Activated T-cell treated with anti-CD3 and anti-CD28 coated beads for 1 hour (primary cell): ENCODE data around the gene MACF1.
"Not testable (repeated sequence)": the region's sequence is repeated elsewhere in the genome, so short reads cannot be mapped to it uniquely, and the experiment has no call there.

ENCODE experiments used
- DNase-seq: peaks from one replicate; pipeline ENCODE4 v3.0.0-alpha.2; 2020; ENCODE audit warnings: low read depth

Gene MACF1

DNA sequence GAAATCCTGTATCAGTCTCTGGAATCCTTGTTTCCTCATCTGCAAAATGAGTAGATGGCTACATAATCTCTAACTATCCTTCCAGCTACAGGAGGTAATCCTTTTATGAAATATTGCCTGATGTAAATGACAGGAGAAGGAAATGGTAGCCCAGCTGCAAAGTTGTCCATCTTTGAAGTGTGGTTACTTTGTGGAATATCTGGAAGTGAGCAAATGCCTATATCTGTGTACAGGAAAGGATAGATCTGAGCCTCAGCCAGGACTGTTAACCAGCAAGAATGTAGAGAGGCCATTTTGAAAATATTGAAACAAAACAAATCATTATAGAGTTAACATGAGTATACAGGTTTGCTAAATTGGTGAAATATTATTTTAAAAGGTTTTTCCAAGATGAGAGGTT is 212.1 kb downstream of the MACF1 start:
- DNase-seq = no peak

DNA sequence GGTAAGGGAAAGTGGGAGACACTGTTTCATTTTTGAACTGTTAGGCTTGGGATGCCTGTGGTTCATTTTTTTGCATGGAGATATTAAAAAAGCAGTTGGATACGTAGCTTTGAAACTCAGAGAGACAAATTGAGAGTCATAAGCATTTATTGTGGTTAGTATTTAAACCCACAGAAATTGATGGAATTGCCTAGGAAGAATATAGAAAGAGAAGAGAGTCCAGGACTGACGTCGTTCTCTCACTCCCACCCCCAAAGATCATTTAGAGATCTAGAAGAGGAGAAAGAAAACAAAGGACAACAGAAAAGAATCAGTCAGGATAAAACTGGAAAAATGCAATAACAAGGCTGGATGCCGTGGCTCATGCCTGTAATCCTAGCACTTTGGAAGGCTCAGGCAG is 213.7 kb downstream of the MACF1 start:
- DNase-seq = no peak

DNA sequence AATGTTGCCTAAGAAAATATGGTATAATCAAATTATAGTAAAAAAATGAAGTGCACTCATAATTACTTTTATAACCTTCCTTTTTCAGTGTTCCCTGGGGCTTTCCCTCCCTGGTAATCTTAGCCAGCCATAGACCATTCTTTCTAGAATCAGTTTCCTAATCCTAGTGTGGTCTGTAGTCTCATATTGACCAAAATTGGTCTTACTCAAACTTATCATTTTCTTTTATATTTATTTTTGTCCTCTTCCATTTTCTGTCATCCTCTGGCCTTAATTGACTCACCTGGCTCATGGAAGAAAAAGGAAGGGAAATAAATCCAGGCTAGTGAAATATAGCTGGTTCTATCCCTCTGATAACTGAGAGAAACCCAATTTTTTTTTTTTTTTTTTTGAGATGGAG is 216.0 kb downstream of the MACF1 start:
- DNase-seq = no peak

DNA sequence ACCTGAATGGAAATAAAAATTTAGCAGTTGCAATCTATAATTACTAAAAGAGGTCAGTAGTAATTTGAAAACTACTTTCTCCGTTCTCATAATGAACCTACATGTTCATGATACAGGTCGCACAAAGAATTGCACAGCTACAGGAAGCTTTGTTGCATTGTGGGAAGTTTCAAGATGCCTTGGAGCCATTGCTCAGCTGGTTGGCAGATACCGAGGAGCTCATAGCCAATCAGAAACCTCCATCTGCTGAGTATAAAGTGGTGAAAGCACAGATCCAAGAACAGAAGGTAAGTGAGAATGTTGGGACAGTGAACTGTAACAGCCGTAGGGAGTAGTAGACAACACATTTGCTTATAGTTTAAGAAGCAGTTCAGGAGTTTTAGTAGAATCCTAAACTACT is 218.1 kb downstream of the MACF1 start:
- no peak for DNase-seq

DNA sequence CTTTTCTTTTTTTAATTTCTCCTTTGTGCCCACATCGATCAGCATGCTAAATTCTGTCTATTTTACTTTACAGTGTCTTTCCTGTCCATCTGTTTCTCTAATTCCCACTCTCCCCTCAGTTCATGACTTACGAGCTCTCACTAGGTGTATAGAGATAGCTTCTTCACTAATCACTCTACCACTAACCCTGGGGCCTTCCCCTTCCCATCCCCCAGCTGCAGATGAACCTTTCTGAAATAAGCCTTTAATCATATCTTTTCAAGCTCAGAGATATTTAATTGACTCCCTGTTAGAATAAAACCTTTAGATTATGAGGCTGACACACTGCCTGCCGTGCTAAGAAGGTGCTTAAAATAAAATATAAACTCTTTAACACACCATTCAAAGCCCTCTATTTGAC is 220.7 kb downstream of the MACF1 start:
- no peak for DNase-seq

DNA sequence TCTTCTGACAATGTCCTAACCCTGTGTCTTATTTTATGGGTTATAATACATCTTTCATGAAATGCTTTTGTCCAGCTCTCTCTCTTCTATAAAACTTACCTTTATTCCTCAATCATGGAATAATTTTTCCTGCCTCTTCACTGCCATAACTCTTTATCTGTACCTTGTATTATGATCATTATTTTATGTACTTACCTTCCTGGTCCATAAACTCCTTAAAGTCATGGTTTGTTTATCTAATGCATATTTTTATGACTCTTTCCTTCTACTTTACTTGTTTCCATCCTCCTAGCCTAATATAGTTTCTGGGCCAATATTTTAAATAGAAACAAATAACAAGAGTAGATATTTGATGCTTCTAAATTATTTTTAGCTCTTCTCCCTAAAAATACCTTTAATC is 221.1 kb downstream of the MACF1 start:
- no peak for DNase-seq

DNA sequence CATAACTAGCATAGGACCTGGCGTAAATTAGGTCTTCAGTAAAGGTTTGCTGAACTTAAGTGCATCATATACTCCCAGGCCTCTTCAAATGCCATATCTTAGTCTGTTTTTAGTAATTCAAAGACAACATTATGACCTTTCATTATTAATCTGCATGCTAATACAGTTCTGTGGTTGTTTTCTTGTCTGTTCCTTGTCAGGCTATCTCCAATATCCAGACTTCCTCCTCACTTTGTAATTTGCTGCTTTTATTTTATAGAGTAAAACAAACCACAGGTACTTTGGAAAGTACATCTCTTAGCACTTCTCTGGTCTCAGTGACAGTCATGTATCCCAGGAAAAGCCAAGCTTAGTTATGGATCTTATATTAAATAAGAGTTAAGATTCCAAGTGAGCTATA is 221.9 kb downstream of the MACF1 start:
- no peak for DNase-seq

DNA sequence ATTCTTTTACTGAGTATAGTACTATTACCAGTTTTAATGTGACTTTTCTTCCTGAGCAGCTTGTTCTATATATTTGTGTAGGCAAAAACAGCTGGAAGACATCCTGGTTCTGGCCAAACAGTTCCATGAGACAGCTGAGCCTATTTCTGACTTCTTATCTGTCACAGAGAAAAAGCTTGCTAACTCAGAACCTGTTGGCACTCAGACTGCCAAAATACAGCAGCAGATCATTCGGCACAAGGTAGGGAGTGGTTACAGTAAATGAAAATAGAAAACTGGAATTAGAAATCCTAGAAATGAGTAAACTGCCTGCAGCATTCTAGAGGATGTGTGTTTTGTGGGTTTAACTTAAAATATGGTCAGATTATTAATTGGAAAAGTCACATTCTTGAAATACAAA is 222.9 kb downstream of the MACF1 start:
- no peak for DNase-seq

DNA sequence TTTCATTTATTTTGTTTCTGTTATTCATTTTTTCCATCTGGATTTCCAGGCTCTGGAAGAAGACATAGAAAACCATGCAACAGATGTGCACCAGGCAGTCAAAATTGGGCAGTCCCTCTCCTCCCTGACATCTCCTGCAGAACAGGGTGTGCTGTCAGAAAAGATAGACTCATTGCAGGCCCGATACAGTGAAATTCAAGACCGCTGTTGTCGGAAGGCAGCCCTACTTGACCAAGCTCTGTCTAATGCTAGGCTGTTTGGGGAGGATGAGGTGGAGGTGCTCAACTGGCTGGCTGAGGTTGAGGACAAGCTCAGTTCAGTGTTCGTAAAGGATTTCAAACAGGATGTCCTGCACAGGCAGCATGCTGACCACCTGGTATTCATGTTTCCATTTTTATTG is 223.4 kb downstream of the MACF1 start:
- no peak for DNase-seq

DNA sequence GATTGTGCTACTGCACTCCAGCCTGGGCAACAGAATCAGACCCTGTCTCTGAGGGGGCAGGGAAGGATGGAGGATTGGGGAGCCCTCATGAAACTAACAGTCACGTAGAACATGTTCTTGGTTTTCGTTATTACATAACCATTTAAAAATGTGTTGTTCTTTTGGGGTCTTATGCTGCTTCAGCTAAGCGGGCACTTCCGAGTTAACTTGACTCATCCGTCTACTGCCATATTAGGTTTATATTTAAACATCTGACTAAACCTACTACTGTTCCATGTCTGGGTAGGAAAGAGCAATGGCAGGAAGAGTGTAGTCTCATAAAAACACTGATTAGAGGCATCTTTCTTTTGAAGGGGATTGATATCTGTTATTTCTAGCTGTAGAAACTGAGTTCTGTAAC is 227.4 kb downstream of the MACF1 start:
- DNase-seq = no peak

DNA sequence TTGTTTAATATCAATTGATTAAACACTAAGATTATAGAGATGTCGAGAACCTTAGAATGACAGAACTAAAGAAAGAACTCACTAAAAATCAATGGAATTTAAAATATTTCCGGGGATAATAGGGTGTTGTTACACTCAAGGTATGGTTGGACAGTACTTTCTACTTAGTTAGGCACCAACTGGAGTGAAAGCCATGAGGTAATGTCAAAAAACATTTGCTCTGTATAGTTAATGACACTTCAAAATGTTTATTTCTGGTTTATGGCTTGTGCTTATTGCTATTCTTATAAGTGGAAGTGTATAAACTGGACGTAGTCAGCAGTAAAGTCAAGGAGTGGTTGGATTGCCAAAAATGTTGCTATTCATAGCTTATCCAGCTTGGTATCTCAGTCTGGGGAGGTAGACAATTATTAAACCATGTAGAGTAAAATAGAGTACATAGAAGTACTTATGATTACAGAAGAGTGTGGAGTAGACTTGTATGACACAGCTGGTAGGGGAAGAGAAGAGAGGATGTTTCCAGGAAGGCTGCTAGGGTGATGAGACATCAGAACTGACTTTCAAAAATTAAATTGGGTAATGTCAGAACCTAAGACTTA is 230.4 kb downstream of the MACF1 start:
- no peak for DNase-seq

DNA sequence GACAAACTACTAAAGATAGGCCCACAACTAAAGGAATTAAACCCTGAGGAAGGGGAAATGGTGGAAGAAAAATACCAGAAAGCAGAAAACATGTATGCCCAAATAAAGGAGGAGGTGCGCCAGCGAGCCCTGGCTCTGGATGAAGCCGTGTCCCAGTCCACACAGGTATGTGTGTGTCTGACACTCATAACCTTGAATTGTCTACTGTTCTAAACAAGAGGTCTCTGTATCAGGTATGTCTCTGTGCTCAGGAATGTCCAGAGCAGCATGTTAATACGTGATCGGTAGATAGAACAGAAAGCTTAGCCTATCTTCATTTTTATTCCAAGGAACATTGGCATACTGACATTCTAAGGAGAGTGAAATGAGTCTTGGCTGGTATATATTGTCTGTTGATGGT is 231.1 kb downstream of the MACF1 start:
- DNase-seq = no peak

DNA sequence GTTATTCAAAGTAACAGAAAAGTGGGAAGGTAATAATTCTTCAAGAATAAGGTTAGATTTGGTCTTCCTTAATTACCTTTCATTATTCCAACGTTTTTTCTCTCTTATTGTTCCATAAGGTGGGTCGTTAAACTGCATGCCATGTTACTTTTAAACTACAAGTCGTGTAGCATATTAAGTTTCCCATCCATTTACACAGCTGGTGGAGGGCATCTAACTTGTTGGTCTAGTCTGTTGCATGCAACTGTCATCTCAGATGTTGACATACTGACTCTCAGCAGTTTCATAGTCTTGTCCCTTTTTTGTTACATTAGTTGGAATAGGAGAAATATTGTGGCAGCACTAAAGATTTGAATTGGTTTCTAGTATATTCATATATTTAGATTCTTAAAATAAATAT is 232.3 kb downstream of the MACF1 start:
- no peak for DNase-seq

DNA sequence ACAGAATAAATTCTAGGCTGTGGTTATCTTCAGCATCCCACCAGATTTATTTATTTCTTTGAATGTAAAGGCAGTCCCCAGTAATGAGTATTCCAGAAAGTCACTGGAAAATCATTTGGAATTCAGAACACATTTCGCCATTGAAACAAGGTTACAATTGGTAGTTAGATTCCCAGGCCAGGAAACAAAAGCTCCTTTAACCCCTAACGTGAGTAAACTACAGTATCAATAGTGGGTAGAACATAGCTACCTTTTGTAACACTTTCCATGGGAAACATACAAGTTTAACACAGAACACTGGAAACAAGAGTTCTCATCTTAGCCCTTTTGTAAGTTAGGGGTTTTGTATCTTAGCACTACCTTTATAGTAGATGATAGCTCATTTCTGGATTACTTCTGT is 233.5 kb downstream of the MACF1 start:
- DNase-seq = no peak

DNA sequence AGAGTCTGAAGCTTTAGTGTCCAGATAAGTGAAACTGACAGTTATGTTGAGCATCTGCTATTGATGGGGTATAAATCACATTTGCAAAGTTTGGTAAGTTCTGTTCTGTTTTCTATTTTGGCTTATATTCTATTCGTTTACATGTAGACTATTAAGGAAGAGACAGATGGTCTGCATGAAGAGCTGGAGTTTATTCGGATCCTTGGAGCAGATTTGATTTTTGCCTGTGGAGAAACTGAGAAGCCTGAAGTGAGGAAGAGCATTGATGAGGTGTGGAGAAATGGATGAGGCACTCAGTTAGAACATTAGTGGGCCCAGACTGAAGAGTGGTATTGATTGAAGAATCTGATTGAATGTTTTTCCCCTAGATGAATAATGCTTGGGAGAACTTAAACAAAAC is 236.4 kb downstream of the MACF1 start:
- DNase-seq = no peak

DNA sequence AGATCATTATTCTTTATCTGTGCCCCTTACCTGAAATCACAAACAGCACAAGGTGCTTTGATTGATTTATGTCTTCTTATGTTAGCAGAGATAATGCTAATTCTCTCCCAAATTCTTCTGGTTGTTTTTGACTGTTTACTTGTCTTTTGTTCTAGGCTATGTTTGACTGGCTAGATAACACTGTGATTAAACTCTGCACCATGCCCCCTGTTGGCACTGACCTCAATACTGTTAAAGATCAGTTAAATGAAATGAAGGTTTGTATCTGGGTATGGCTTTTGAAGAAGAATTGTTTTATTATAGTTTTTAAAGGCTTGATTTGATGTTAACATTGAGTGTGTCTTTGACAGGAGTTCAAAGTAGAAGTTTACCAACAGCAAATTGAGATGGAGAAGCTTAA is 237.3 kb downstream of the MACF1 start:
- DNase-seq = no peak

DNA sequence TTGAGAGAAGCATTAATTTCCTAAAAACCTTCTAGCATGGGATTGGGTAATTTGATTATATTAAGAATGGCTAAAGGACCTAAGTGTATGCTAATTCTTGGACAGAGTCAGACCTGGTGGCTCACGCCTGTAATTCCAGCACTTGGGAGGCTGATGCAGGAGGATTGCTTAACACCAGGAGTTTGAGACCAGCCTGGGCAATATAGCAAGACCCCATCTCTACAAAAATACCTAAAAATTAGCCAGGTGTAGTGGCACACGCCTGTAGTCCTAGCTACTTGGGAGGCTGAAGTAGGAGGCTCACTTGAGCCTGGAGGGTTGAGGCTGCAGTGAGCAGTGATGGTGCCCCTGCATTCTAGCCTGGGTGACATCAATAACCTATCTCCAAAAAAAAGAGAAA is 241.1 kb downstream of the MACF1 start:
- no peak for DNase-seq

DNA sequence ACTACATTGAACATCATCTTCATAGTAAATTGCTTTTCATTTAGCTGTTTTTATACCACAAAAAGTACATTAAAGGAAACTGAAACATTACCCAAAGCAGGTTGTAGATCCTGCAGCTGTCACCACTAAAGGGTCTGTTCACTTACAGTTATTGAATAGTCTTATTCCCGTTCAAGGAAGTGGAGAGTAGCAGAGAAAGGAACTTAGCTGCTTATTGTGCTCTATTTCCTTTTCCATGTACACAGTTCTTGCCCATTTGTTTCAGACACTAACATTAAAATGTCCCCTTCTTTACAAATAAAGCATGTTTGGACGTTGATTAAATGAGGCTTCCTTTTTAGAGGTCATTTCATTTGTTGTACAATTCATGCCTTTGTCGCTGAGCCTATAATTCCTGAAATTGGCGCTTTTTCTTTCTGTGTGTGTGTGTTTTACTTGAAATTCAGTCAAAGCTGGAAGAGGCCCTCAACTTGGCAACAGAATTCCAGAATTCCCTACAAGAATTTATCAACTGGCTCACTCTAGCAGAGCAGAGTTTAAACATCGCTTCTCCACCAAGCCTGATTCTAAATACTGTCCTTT is 242.6 kb downstream of the MACF1 start:
- DNase-seq = no peak

DNA sequence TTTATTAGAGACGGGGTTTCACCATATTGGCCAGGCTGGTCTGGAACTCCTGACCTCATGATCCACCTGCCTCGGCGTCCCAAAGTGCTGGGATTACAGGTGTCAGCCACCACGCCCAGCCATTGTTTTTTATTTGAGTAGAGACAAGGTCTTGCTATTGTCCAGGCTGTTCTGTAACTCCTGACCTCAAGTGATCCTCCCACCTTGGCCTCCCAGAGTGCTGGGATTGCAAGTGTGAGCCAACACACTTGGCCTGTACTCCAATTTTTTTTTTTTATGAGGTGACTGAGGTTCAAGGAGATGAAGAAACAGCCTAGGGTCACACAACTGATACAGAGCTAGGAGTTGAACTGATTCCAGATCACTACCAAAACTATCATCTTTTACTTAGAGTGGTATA is 245.5 kb downstream of the MACF1 start:
- DNase-seq = not testable (repeated sequence)

DNA sequence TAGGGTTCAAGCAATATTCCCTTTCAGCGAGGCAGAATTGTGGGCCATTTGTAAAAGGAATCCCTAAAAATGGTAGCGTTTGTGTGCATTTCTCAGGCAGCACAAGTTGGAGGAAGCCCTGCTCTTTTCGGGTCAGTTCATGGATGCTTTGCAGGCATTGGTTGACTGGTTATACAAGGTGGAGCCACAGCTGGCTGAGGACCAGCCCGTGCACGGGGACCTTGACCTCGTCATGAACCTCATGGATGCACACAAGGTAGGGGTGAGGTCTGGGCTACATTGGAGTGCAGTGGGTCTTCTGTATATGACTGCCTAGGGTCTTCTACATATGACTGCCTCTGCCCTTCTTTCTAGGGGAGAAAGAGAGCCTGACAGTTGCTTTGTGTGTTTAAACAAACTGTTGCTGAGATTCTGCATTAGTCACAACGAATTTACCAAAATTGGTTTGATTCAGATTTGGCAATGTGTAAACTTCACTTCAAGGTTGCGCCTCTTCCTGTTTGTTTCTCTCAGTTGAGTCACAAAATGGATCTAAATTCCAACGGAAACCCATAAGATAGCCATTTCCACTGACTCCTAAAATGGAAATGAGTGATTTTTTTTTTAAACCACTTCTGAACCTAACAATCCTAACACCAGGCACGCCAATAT is 246.6 kb downstream of the MACF1 start:
- DNase-seq = no peak

DNA sequence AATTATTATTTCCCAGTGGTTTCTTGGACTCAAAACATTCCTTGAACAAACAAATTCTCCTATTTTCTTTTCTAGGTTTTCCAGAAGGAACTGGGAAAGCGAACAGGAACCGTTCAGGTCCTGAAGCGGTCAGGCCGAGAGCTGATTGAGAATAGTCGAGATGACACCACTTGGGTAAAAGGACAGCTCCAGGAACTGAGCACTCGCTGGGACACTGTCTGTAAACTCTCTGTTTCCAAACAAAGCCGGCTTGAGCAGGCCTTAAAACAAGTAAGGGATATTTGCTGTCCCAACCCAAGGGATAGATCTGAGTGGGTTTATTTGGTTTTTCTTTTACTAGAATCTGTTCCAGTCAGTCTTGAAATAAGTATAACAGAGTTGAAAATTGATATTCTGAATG is 247.6 kb downstream of the MACF1 start:
- DNase-seq = no peak

DNA sequence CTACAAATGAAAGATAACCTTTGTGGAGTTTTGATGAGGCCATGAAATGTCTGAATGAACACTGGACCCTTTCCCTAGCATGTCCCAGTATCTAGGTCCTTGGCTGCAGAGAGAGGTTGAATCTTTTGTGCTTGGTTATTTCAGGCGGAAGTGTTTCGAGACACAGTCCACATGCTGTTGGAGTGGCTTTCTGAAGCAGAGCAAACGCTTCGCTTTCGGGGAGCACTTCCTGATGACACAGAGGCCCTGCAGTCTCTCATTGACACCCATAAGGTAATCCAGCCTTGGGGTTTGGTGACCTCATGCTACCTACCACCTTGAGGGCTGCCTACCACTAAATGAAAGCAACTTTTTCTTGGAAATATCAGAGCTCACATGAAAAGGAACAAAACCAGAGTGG is 248.0 kb downstream of the MACF1 start:
- DNase-seq = no peak

DNA sequence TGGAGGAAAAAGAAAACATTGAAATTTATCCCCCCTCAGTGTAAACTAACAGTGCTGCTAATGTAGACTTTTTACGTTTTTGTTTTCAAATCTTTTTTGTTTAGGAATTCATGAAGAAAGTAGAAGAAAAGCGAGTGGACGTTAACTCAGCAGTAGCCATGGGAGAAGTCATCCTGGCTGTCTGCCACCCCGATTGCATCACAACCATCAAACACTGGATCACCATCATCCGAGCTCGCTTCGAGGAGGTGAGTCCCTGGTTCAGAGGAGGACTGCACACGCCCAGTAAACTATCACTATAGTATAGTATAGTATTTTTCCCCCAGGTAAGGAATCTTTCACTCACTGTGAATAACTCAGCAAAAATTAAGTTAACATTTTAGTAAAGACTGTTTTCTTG is 249.1 kb downstream of the MACF1 start:
- no peak for DNase-seq

DNA sequence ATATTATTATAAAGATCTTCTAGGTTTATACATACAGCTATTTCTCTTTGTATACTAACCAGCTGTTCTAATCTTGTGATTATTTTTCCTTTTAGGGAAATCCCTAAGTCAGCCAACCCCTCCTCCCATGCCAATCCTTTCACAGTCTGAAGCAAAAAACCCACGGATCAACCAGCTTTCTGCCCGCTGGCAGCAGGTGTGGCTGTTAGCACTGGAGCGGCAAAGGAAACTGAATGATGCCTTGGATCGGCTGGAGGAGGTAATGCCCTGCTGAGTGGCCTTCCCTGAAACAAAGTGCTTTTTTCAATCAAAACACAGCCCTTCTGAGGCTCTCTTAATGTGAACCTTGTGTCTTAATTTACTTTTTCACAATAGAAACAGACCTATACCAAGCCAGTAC is 254.5 kb downstream of the MACF1 start:
- DNase-seq = no peak
